WTC11 (cell line): ENCODE results near the gene SPOCK1. TPM values are rescaled to one million over a fixed set of nuclear protein-coding genes. Genes with fewer than 3 reads are reported as not detected.
A peak's percentile ranks its signal among the peaks of the same experiment; 100 is the strongest.

Experiments used
- ATAC-seq: fragments of 200-7000 bp; cut with Tn5 transposase; 2 replicates; pipeline ENCODE4 v1.10.0; 2021; ENCODE audit warnings: mild to moderate bottlenecking, moderate library complexity
- CTCF ChIA-PET: fragments of 300-600 bp; sonication (Branson Sonifier 250); formaldehyde crosslinking; loops from one replicate; lab custom pipeline; 2021; ENCODE audit warnings: antibody characterized with exemption; lab: Charles Lee
- POLR2A ChIA-PET: fragments of 350-600 bp; sonication (Branson Sonifier 250); formaldehyde crosslinking; loops from one replicate; lab custom pipeline; 2021; ENCODE audit warnings: antibody characterized with exemption; lab: Charles Lee
- DNase-seq: peaks from one replicate; pipeline ENCODE4 v3.0.0; 2021; ENCODE audit warnings: low spot score
- H3K27ac Mint-ChIP-seq: 2 replicates; pipeline ENCODE4 v1.8.0; 2021; ENCODE audit warnings: mixed read lengths
- H3K27me3 Mint-ChIP-seq: 2 replicates; pipeline ENCODE4 v1.8.0; 2021; ENCODE audit warnings: low read depth, mild to moderate bottlenecking, moderate library complexity, mixed read lengths
- H3K36me3 Mint-ChIP-seq: 2 replicates; pipeline ENCODE4 v1.8.0; 2021; ENCODE audit warnings: mixed read lengths
- H3K4me1 Mint-ChIP-seq: 2 replicates; pipeline ENCODE4 v1.8.0; 2022; ENCODE audit warnings: mixed read lengths
- H3K4me3 Mint-ChIP-seq: 2 replicates; pipeline ENCODE4 v1.8.0; 2021; ENCODE audit warnings: mild to moderate bottlenecking, moderate library complexity, mixed read lengths
- H3K9me3 Mint-ChIP-seq: 2 replicates; pipeline ENCODE4 v1.8.0; 2021; ENCODE audit warnings: mixed read lengths
- ATF6 ChIP-seq: sonication (generic); formaldehyde crosslinking; IDR thresholded peaks from 2 replicates; pipeline ENCODE4 v1.8.1; 2023; ENCODE audit warnings: mild to moderate bottlenecking, missing genetic modification reagents
- CTCF ChIP-seq: fragments of 200-600 bp; IDR thresholded peaks from 2 replicates; pipeline ENCODE4 v1.8.0; 2022; ENCODE audit warnings: antibody characterized with exemption
- GABPB1 ChIP-seq: sonication (generic); formaldehyde crosslinking; IDR thresholded peaks from 2 replicates; pipeline ENCODE4 v1.8.1; 2023; ENCODE audit warnings: mild to moderate bottlenecking, missing genetic modification reagents
- GTF2I ChIP-seq: fragments of 250-450 bp; sonication (Bioruptor Pico); conservative IDR thresholded peaks from 2 replicates; pipeline ENCODE4 v1.4.0; 2021; ENCODE audit warnings: mild to moderate bottlenecking
- IRF2 ChIP-seq: sonication (generic); formaldehyde crosslinking; IDR thresholded peaks from 2 replicates; pipeline ENCODE4 v1.8.0; 2022; ENCODE audit warnings: low read depth, missing genetic modification reagents, borderline replicate concordance
- MAX ChIP-seq: sonication (generic); formaldehyde crosslinking; IDR thresholded peaks from 2 replicates; pipeline ENCODE4 v1.8.0; 2022; ENCODE audit warnings: mild to moderate bottlenecking, missing genetic modification reagents
- NR1H2 ChIP-seq: sonication (generic); formaldehyde crosslinking; IDR thresholded peaks from 2 replicates; pipeline ENCODE4 v1.9.0; 2021; ENCODE audit warnings: mild to moderate bottlenecking, moderate library complexity, missing genetic modification reagents
- TEAD4 ChIP-seq: sonication (generic); formaldehyde crosslinking; IDR thresholded peaks from 2 replicates; pipeline ENCODE4 v1.8.0; 2022; ENCODE audit warnings: mild to moderate bottlenecking, missing genetic modification reagents
- ZNF317 ChIP-seq: sonication (generic); formaldehyde crosslinking; IDR thresholded peaks from 2 replicates; pipeline ENCODE4 v1.8.1; 2023; ENCODE audit warnings: low read depth, mild to moderate bottlenecking, moderate library complexity, missing genetic modification reagents, borderline replicate concordance
- ZNF396 ChIP-seq: fragments of 250-450 bp; sonication (Bioruptor Pico); IDR thresholded peaks from 2 replicates; pipeline ENCODE4 v1.8.0; 2021; ENCODE audit warnings: mild to moderate bottlenecking, moderate library complexity, borderline replicate concordance
- ZNF416 ChIP-seq: fragments of 250-450 bp; sonication (Bioruptor Pico); IDR thresholded peaks from 2 replicates; pipeline ENCODE4 v1.9.0; 2021; ENCODE audit warnings: mild to moderate bottlenecking, inconsistent platforms
- ZNF423 ChIP-seq: fragments of 250-450 bp; sonication (Bioruptor Pico); IDR thresholded peaks from 2 replicates; pipeline ENCODE4 v2.1.2; 2022; ENCODE audit warnings: mild to moderate bottlenecking, moderate library complexity
- total RNA-seq: library from RNA; stranded (reverse); gene quantifications from 3 replicates; pipeline ENCODE4 v1.2.3, GENCODE V29; 2021
- TF ChIP-seq, protein P1 (sequence below): sonication (generic); formaldehyde crosslinking; IDR thresholded peaks from 2 replicates; pipeline ENCODE4 v1.8.0; 2022; ENCODE audit warnings: mild to moderate bottlenecking, missing genetic modification reagents
- TF ChIP-seq, protein P2 (sequence below): sonication (generic); formaldehyde crosslinking; IDR thresholded peaks from 2 replicates; pipeline ENCODE4 v1.8.1; 2022; ENCODE audit warnings: low read depth, mild to moderate bottlenecking, moderate library complexity, missing genetic modification reagents, borderline replicate concordance
- TF ChIP-seq, protein P3 (sequence below): fragments of 250-450 bp; sonication (Bioruptor Pico); conservative IDR thresholded peaks from 2 replicates; pipeline ENCODE4 v1.9.0; 2021; ENCODE audit warnings: mild to moderate bottlenecking
- TF ChIP-seq, protein P4 (sequence below): sonication (generic); formaldehyde crosslinking; IDR thresholded peaks from 2 replicates; pipeline ENCODE4 v1.8.1; 2023; ENCODE audit warnings: mild to moderate bottlenecking, missing genetic modification reagents, moderate library complexity

Gene SPOCK1
- total RNA-seq, 1 experiment from 2014 or later: 15.2 TPM

DNA sequence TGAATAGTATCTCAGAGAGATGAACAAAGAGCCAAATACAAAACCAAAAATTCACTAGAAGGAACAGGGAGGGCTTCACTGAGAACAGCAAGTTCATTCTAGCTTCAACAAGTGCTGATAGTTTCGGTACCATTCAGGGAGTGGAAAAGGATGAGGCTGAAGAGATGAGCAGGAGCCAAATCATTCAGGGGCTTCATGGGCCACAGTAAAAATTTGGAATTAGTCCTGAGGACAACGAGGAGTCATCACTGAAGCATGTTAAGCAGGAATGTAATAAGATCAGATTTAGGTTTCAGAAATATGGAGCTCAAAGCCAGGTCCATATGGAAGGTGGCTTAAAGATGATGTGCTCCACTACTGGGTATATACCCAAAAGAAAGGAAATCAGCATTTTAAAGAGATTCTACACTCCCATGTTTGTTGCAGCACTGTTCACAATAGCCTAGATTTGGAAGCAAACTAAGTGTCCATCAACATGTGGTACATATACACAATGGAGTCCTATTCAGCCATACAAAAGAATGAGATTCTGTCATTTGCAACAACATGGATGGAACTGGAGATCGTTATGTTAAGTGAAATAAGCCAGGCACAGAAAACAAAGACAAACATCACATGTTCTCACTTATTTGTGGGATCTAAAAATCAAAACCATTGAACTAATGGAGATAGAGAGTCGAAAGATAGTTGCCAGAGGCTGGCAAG, 36.2 kb downstream of the SPOCK1 start (continued):
- TF ChIP-seq, protein P1, sequence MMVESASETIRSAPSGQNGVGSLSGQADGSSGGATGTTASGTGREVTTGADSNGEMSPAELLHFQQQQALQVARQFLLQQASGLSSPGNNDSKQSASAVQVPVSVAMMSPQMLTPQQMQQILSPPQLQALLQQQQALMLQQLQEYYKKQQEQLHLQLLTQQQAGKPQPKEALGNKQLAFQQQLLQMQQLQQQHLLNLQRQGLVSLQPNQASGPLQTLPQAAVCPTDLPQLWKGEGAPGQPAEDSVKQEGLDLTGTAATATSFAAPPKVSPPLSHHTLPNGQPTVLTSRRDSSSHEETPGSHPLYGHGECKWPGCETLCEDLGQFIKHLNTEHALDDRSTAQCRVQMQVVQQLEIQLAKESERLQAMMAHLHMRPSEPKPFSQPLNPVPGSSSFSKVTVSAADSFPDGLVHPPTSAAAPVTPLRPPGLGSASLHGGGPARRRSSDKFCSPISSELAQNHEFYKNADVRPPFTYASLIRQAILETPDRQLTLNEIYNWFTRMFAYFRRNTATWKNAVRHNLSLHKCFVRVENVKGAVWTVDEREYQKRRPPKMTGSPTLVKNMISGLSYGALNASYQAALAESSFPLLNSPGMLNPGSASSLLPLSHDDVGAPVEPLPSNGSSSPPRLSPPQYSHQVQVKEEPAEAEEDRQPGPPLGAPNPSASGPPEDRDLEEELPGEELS (CRISPR knock-in tag): no peak
- TF ChIP-seq TEAD4 (CRISPR knock-in tag): no peak
- TF ChIP-seq GABPB1 (CRISPR knock-in tag): no peak

- ATAC-seq (no peak; the same call in 1 of the 2 replicates), DNase-seq (no peak)
- CTCF ChIA-PET: interaction anchor here (1.0 to 1.3 kb wide), 3 partner anchors 16 to 142 kb away, joined by 3 to 8 read pairs (median 6); no protein-coding TSS in a partner anchor
- H3K4me1 Mint-ChIP-seq: peaks cover 8% of the 10 kb centered on the region
- peaks cover 4% of the 10 kb centered on the region for H3K27me3 Mint-ChIP-seq
- TF ChIP-seq CTCF (no peak), IRF2 (CRISPR knock-in tag) (no peak), MAX (CRISPR knock-in tag) (no peak), ZNF317 (no peak), ATF6 (no peak)
- TF ChIP-seq, protein P2, sequence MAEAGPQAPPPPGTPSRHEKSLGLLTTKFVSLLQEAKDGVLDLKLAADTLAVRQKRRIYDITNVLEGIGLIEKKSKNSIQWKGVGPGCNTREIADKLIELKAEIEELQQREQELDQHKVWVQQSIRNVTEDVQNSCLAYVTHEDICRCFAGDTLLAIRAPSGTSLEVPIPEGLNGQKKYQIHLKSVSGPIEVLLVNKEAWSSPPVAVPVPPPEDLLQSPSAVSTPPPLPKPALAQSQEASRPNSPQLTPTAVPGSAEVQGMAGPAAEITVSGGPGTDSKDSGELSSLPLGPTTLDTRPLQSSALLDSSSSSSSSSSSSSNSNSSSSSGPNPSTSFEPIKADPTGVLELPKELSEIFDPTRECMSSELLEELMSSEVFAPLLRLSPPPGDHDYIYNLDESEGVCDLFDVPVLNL (CRISPR knock-in tag): no peak
- TF ChIP-seq, protein P1 (CRISPR knock-in tag): no peak
- H3K27ac Mint-ChIP-seq: no peak overlapping the region
- POLR2A ChIA-PET: no interaction called here
- H3K4me3 Mint-ChIP-seq: no peak overlapping the region
- no peaks in the 10 kb centered on the region for H3K36me3 Mint-ChIP-seq
- H3K9me3 Mint-ChIP-seq: no peaks in the 10 kb centered on the region
These were observed 36.9 kb downstream of the SPOCK1 start for GRCh38 chr5:137462265-137462590.

- ATAC-seq: peak; percentile 99
- Mint-ChIP-seq H3K27ac (no peak overlapping the region), H3K9me3 (no peaks in the 10 kb centered on the region), H3K36me3 (no peaks in the 10 kb centered on the region), H3K4me1 (peaks cover 8% of the 10 kb centered on the region), H3K4me3 (no peak overlapping the region), H3K27me3 (peaks cover 4% of the 10 kb centered on the region; the same call in 1 of the 2 replicates)
- DNase-seq: peak; percentile 31
- POLR2A ChIA-PET: no interaction called here
- CTCF ChIA-PET: interaction anchor here (1.0 to 1.3 kb wide), 4 partner anchors 17 to 141 kb away, joined by 3 to 8 read pairs (median 4); no protein-coding TSS in a partner anchor
- no peak for TF ChIP-seq GTF2I (CRISPR knock-in tag)
- no peak for TF ChIP-seq NR1H2
- TF ChIP-seq ZNF396 (CRISPR knock-in tag): no peak
- TF ChIP-seq, protein P3, sequence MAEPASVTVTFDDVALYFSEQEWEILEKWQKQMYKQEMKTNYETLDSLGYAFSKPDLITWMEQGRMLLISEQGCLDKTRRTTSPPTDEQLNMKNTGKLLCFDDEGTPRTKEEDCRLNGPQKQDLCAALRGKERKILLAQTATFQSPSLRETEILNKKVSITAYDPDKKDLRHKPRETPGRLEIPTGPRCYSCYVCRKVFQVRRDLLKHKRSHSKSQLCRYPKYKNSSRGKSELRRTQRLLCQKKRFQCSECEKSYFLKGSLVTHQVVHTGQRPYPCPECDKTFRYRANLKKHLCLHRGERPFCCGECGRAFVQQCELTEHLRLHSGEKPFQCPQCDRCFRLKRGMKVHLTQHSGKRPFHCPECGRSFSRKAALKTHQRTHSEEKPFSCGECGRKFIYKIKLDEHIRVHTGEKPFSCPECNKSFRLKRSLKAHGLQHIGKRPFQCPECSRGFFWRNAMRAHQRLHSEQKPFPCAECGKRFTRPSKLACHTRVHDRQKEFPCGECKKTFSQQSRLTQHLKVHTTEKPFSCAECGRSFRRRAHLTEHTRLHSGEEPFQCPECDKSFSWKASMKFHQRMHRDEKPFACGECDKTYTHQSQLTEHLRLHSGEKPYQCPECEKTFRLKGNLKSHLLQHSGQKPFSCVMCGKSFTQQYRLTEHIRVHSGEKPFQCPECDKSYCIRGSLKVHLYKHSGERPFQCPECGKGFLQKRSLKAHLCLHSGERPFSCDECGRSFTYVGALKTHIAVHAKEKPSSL: no peak
- no peak for TF ChIP-seq ZNF423
- no peak for TF ChIP-seq MAX (CRISPR knock-in tag)
- TF ChIP-seq, protein P4, sequence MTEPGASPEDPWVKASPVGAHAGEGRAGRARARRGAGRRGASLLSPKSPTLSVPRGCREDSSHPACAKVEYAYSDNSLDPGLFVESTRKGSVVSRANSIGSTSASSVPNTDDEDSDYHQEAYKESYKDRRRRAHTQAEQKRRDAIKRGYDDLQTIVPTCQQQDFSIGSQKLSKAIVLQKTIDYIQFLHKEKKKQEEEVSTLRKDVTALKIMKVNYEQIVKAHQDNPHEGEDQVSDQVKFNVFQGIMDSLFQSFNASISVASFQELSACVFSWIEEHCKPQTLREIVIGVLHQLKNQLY: no peak
- no peak for TF ChIP-seq ZNF416 (CRISPR knock-in tag)
These were observed 37.5 kb downstream of the SPOCK1 start for GRCh38 chr5:137461391-137462264.
